DND-41 (cell line): ENCODE measurements around the gene DRAP1.

Experiments
- CTCF ChIP-seq: IDR thresholded peaks from 2 replicates; pipeline ENCODE4 v1.5.1; 2012; ENCODE audit warnings: borderline replicate concordance, low read length, moderate library complexity, mild to moderate bottlenecking; ENCODE audit not compliant: poor library complexity, severe bottlenecking; ENCODE audit errors: extremely low read depth
- EZH2 ChIP-seq: IDR thresholded peaks from 3 replicates; pipeline ENCODE4 v1.6.1; 2012; ENCODE audit warnings: borderline replicate concordance, low read depth, mild to moderate bottlenecking, moderate library complexity, low read length, inconsistent platforms; ENCODE audit not compliant: severe bottlenecking

GRCh38 chr11:65915101-65915820 is 4.0 kb upstream of the DRAP1 start:
- TF ChIP-seq CTCF (no peak), EZH2 (no peak)
